Psoas muscle (tissue), 8 donors: ENCODE measurements around the gene ASIC3. TPM values are rescaled to one million over a fixed set of nuclear protein-coding genes. Genes with fewer than 3 reads are reported as not detected.

ENCODE experiments used
- ATAC-seq, 4 donors: fragments of 200-7000 bp; cut with Tn5 transposase; one replicate each; pipeline ENCODE4 v1.9.1; 2020; ENCODE audit warnings: moderate library complexity in 3 of 4, mild to moderate bottlenecking in 2 of 4
- DNase-seq, 2 donors: peaks; one replicate each; pipeline ENCODE4 v3.0.0-alpha.2; 2020
- H3K27ac ChIP-seq: fragments of 200-600 bp; one replicate; pipeline ENCODE4 v1.8.0; 2022
- H3K27me3 ChIP-seq, 3 donors: fragments of 200-600 bp in 1 of 3; one replicate each; pipeline versions ENCODE4 v1.6.1 to v1.8.0; 2013 to 2022; ENCODE audit warnings: low read length in 2 of 3, mild to moderate bottlenecking in 2 of 3, moderate library complexity in 1 of 3; ENCODE audit not compliant: insufficient read depth in 3 of 3
- H3K36me3 ChIP-seq, 2 donors: fragments of 200-600 bp in 1 of 2; one replicate each; pipeline versions ENCODE4 v1.6.1 to v1.8.0; 2013 to 2022; ENCODE audit warnings: low read depth in 1 of 2, mild to moderate bottlenecking in 1 of 2, moderate library complexity in 1 of 2; ENCODE audit not compliant: insufficient read depth in 1 of 2
- H3K4me1 ChIP-seq: fragments of 200-600 bp; one replicate; pipeline ENCODE4 v1.8.0; 2022
- H3K4me3 ChIP-seq: fragments of 200-600 bp; one replicate; pipeline ENCODE4 v1.8.0; 2022; ENCODE audit warnings: mild to moderate bottlenecking
- H3K9me3 ChIP-seq: fragments of 200-600 bp; one replicate; pipeline ENCODE4 v1.8.0; 2022
- CTCF ChIP-seq: fragments of 200-600 bp; IDR thresholded peaks from one replicate; pipeline ENCODE4 v1.8.0; 2022; ENCODE audit warnings: antibody characterized with exemption
- WGBS, 3 donors: extraction: QIAGEN DNeasy Blood & Tissue Kit; methylation state at CpG; one replicate each; pipeline versions ENCODE4 v1.1.6 to v1.1.7; 2013; 5-methylcytosine and 5-hydroxymethylcytosine counted together
- intact Hi-C, 2 donors: fragments of 100-400 bp; cut with DNase I; formaldehyde crosslinking; loops; one replicate each; pipeline versions ENCODE4 v1.11.0 to v1.14.2; 2022
- polyA plus RNA-seq, 3 donors: library from polyadenylated mRNA; stranded (reverse); fragments of 200-250 nt; gene quantifications; one replicate each; pipeline ENCODE4 v1.2.3, GENCODE V29; 2013
- total RNA-seq, 4 donors: library from RNA; stranded (reverse); fragmentation: NEBNext Ultra II Directional in 2 of 4; extraction: Animal tissue kit (Norgen Biotek cat#: 25700) in 2 of 4; gene quantifications; one replicate each; pipeline versions ENCODE4 v1.2.1 to v1.2.4, GENCODE V29; 2021 to 2023
- donor health status: healthy with polysubstance abuse.
- donor health status: DM: no; HTN: no; CAD: no; lungs with moderate emphysema.
- donor health status: Bipolar disorder and iron deficiency.
- donor health status: healthy.
- donor health status: DM: yes; HTN: yes; CAD: no.
- donor health status: DM: no; HTN: no; CAD: no.
- donor health status: DM: no; HTN: no; CAD: no.
- donor health status: DM: yes; HTN: yes; CAD: no.

ASIC3 gene
- total and polyA plus RNA-seq, 7 donors: 1.8 to 6.2 (median 3.0) TPM

GRCh38 chr7:151085329-151085690 lies 37.0 kb downstream of the ASIC3 start:
- Histone ChIP-seq H3K27ac (peak overlapping the region; percentile 78), H3K4me1 (peaks cover 48% of the 10 kb centered on the region), H3K36me3 (no peaks in the 10 kb centered on the region), H3K9me3 (no peaks in the 10 kb centered on the region), H3K27me3 (no peaks in the 10 kb centered on the region), H3K4me3 (peak overlapping the region; percentile 86)
- WGBS, 3 donors: 23 to 37% (median 28%) methylated on average over 5 of the region's 5 CpGs
- ATAC-seq (no peak), DNase-seq (peak in 1 of 2 donors; percentile 13)
- intact Hi-C loops: no loop called here
- no peak for TF ChIP-seq CTCF

- H3K9me3 ChIP-seq: no peaks in the 10 kb centered on the region
- peak within 1 kb of the TSS; percentile 84 for H3K27ac ChIP-seq
- no peaks in the 10 kb centered on the region for H3K36me3 ChIP-seq
- H3K4me3 ChIP-seq: peak within 1 kb of the TSS; percentile 86
- intact Hi-C loops: no loop called here
- no peak for TF ChIP-seq CTCF
- H3K27me3 ChIP-seq: no peaks in the 10 kb centered on the region
- 0 to 1% (median 1%) methylated on average over 34 to 84 of the region's 84 CpGs for WGBS, 3 donors
- peaks cover 48% of the 10 kb centered on the region for H3K4me1 ChIP-seq
- DNase-seq: peak; percentile 92 to 93
- ATAC-seq: peak; percentile 70 to 73 (median 72)
Observed at GRCh38 chr7:151085691-151086620, 37.6 kb downstream of the ASIC3 start, which contains the start of gene AGAP3. Gene AGAP3 (plus strand): TSS chr7:151086475. CDS start chr7:151086742, 267 bp downstream.

- WGBS, 3 donors: 0 to 1% (median 0%) methylated on average over 28 to 48 of the region's 56 CpGs
- intact Hi-C loops: no loop called here
- peak overlapping the region; percentile 86 for H3K4me3 ChIP-seq
- DNase-seq: peak in 1 of 2 donors; percentile 41
- H3K9me3 ChIP-seq: no peaks in the 10 kb centered on the region
- H3K4me1 ChIP-seq: peaks cover 39% of the 10 kb centered on the region
- ATAC-seq: no peak
- H3K36me3 ChIP-seq: no peaks in the 10 kb centered on the region
- H3K27ac ChIP-seq: peak overlapping the region; percentile 84
- H3K27me3 ChIP-seq: no peaks in the 10 kb centered on the region
- no peak for TF ChIP-seq CTCF
Observed at GRCh38 chr7:151086802-151087244, 38.5 kb downstream of the ASIC3 start.

GRCh38 chr7:151087245-151088018 lies 39.1 kb downstream of the ASIC3 start:
- H3K27ac ChIP-seq: peak overlapping the region; percentile 84
- 1 to 5% (median 2%) methylated on average over 38 to 70 of the region's 70 CpGs for WGBS, 3 donors
- H3K4me1 ChIP-seq: peaks cover 33% of the 10 kb centered on the region
- peak overlapping the region; percentile 86 for H3K4me3 ChIP-seq
- peak; percentile 63 to 77 (median 70) for ATAC-seq
- H3K27me3 ChIP-seq: no peaks in the 10 kb centered on the region
- intact Hi-C loops: loop anchor here in 1 of 2 donors (2.0 kb wide), 1 partner anchor 23 kb away; no protein-coding TSS in a partner anchor
- H3K9me3 ChIP-seq: no peaks in the 10 kb centered on the region
- peak; percentile 75 to 82 for DNase-seq
- peak; percentile 29 for TF ChIP-seq CTCF
- H3K36me3 ChIP-seq: peaks cover 0 to 6% of the 10 kb centered on the region in 2 donors
